Vagina (tissue), 2 donors: Measurements from ENCODE around the gene C12orf57.

ENCODE experiments used
- CTCF ChIP-seq, 3 experiments: fragments of 450-650 bp in 2 of 3; fragments of 200-600 bp in 1 of 3; sonication (generic) in 1 of 3; IDR thresholded peaks; one replicate each; pipeline ENCODE4 v1.5.1; 2017 to 2019; ENCODE audit warnings: antibody characterized with exemption in 3 of 3, mild to moderate bottlenecking in 2 of 3, moderate library complexity in 2 of 3
- POLR2A ChIP-seq, 2 donors: fragments of 450-650 bp; IDR thresholded peaks; one replicate each; pipeline ENCODE4 v1.6.1; 2017; ENCODE audit warnings: antibody characterized with exemption in 2 of 2, mild to moderate bottlenecking in 2 of 2, moderate library complexity in 2 of 2

GRCh38 chr12:6912164-6912935, 31.5 kb upstream of the C12orf57 start:
- TF ChIP-seq CTCF (IDR thresholded peaks at IDR 0.05): no peak
- TF ChIP-seq POLR2A (IDR thresholded peaks at IDR 0.05): no peak
